ENCODE results near the gene WTAP.
"Not testable (repeated sequence)": the region's sequence is repeated elsewhere in the genome, so short reads cannot be mapped to it uniquely, and the experiment has no call there.

WTAP gene

DNA sequence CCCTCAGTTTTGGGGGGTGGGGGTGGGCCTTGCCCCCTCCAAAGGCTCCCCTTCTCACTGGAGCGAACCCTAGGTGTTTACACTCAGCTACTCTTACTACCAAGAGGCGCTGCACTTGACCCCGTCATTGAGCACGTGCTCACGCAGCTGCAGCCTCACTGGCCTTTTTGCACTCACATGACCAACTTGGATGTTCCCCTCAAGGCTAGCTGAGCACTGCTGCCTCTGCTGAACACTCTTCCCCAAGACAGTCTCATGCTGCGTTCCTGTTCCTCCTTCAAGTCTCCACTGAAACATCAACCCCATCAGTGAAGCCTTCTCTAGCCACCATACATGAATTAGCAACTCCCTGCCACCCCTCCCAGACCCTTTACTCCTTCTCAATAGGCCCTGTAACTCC is 38.3 kb upstream of the WTAP start:
- H3K4me3 ChIP-seq (ENCODE audit: low read length): no peak overlapping the region
- no peak for TF ChIP-seq ZNF274 (IDR thresholded peaks at IDR 0.05; ENCODE audit: low read depth, low read length)

DNA sequence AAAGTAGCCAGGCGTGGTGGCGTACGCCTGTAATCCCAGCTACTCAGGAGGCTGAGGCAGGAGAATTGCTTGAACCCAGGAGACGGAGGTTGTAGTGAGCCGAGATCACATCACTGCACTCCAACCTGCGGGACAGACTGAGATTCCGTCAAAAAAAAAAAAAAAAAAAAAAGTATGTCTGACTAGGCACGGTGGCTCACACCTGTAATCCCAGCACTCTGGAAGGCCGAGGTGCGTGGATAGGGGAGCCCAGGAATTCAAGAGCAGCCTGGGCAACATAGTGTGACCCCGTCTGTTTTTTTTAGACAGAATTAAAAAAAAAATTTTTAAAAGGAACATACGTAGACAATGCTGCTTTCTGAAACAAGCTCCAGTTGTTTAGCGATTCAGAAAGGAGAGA is 37.2 kb upstream of the WTAP start:
- not testable (repeated sequence) for H3K4me3 ChIP-seq (ENCODE audit: low read length)

DNA sequence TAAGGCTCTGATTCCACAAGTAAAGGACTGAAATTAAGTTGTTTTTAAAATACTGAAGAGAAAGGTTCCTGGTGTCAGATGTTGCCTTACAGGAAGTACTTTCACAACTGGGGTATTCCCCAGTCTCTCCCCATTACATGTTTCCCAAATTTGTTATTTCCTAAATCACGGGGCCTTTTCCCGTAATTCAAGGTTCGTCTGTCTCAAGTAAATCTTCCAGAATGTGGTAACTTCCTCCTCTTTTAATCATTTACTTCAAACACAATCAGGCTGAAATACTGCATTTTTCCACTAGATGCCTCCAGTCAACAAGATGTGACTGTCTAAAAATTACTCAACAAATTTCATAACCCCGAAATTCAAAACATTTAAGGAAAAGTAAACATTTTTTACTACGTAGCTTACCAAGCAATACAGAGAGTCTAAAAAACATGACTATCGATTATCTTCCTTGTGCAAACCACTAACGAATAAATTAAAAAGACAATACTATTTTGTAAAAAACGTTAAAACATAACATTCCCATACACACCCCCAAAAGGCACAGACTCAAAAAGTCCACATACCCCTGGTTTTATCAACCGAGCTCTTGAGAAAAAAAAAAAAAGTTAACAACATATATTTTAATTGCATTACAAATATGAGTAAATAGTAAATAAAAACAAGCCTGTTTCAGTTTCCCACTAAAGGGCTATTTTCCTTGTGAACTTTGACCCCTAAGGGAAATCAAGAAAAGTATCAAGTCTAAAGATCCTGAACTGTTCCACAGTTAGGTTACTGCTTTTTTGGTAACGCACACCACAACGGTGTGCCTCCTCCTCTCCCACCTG is 36.0 kb upstream of the WTAP start:
- no peak for TF ChIP-seq ZNF274 (IDR thresholded peaks at IDR 0.05; ENCODE audit: low read depth, low read length)
- H3K4me3 ChIP-seq (ENCODE audit: low read length): peak overlapping the region; percentile 74

DNA sequence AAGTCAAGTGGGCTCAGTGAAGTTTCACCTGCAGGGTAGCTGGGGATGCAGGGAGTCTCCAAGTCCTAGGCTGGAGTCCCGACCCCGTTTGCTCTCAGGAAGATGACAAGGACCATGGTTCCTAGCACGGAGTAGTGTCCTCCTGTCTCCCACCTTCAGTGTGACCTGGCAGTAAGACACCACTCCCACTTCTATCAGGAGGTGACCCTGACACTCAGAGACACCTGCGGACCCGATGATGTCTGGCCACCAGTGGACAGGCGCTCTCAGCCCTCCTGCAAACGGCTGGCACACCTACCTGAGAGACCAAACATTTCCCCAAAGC is 35.4 kb upstream of the WTAP start:
- peak overlapping the region; percentile 74 for H3K4me3 ChIP-seq (ENCODE audit: low read length)
- no peak for TF ChIP-seq ZNF274 (IDR thresholded peaks at IDR 0.05; ENCODE audit: low read depth, low read length)

DNA sequence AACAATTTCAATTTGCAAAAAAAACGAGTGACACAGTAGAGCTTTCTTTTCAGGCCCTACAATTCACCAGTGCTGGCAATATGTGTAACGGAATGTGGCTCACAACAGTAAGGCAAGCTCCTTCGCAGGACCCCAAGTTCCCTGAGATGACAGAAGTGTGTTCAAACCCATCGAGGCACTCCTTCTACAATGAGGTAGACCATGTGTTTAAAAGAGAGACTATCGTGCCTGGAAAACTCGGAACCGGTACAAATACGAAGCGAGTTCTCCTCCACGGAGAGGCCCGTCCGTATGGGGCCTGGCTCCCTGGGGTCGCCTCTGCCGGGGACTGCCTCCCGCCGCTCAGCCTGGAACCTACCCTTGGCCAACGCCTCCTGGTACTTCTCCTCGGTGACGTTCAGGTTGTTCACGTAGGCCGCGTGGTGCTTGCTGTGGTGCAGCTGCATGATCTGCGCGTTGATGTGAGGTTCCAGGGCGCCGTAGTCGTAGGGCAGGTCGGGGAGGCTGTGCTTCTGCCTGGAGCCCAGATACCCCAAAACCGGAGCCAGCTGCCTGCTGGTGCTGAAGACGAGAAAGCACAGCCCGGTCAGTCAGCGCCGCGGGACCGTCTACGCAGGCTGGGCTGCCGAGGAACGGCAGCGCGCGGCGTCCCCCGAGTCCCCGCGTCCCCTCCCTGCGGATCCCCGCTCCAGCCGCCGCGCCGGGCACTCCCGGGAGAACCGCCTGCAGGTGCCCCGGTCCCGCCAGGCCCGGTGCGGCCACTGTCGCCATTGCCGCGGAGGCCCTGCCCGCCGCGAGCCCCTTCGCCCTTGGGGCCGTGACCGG is 34.8 kb upstream of the WTAP start:
- TF ChIP-seq ZNF274 (IDR thresholded peaks at IDR 0.05; ENCODE audit: low read depth, low read length): no peak
- H3K4me3 ChIP-seq (ENCODE audit: low read length): peak overlapping the region; percentile 74

DNA sequence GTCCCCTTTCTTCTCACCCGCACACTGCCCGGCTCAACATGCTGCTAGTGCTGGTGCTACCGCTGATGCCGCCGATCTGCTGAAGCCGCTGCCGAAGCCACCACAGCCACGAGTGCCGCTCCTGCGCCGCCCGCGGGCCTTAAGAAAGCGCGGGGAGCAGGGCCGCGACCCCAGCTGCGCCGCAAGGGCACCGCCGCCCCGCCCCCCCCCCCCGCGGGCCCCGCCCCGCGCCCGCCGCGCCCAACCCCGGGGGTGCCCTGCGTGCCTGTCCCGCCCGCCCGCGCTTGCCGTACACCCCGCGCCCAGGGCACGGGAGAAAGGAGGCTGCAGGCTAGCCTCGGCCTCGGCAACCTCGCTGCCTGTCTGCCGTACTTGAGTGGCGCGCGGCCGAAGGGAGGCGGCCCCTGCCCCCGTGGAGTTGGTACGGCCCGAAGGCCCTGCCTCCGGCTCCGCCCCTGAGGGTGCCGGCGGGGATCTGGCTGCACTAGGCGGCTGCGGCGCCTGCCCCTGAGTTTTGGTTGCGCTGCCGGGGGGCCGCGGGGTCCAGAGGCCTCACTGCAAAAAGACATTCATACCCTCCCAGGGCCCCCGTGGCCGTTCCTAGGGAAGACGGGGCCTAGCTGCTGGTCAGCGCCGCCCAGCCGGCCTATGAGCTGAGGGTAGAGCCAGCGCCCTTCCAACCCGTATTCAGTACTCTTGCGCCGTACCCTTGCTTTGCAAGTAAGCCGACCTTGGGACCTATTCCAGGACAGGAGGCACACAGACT is 34.0 kb upstream of the WTAP start, which contains the start of gene SOD2:
TSS of gene SOD2 (minus strand) at position 114 of the 766 bp plus-strand sequence. CDS start at position 40, 74 bp downstream.
- TF ChIP-seq ZNF274 (IDR thresholded peaks at IDR 0.05; ENCODE audit: low read depth, low read length): no peak
- H3K4me3 ChIP-seq (ENCODE audit: low read length): peak within 1 kb of the TSS; percentile 78

DNA sequence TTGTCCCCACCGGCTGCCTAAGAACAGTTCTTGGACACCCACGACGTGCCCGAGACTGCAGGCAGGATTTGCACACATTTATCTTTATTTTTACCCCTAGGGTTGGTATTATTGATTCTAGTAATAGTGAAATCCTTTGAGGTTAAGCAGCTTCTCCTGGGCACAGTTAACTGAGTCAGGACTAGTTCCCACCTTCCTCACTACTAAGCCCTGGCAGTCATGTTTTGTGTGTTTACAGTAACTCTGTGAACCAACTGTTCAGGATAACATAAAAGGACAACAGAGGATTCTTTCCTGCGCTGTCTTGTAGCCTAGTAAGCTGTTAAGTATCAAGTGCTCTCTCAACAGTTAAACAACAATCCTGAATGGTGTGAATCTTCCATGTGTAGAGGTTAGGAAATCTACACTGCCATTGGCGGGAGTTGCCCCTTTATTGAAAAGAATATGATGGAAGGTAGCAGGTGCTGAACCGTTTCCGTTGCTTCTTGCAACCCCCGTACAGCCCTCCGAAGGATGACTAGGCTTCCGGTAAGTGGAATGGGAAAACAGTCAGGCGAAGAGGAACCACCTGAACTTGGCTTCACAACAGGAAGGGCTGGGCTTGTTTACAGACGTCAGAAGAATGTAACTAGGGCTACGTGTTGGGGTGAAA is 33.3 kb upstream of the WTAP start:
- peak overlapping the region; percentile 78 for H3K4me3 ChIP-seq (ENCODE audit: low read length)
- no peak for TF ChIP-seq ZNF274 (IDR thresholded peaks at IDR 0.05; ENCODE audit: low read depth, low read length)

DNA sequence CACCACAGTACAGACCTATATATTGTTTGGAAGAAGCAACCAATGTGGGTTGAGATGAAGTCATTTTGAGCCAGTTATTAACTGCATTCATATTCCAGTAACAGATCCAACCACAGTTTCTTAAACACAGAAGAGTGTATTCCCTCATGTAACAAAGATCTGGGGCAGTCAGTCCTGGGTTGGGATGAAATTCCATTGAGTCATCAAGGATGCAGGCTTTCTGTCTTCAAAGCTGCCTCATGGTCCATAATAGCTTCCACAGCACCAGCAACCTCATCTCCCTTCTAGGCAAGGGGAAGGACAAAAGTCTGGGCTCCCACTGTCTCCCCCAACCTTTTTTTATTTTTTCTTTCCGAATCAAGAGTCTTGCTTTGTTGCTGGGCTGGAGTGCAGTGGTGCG is 31.3 kb upstream of the WTAP start:
- no peak for TF ChIP-seq ZNF274 (IDR thresholded peaks at IDR 0.05; ENCODE audit: low read depth, low read length)
- no peak overlapping the region for H3K4me3 ChIP-seq (ENCODE audit: low read length)

DNA sequence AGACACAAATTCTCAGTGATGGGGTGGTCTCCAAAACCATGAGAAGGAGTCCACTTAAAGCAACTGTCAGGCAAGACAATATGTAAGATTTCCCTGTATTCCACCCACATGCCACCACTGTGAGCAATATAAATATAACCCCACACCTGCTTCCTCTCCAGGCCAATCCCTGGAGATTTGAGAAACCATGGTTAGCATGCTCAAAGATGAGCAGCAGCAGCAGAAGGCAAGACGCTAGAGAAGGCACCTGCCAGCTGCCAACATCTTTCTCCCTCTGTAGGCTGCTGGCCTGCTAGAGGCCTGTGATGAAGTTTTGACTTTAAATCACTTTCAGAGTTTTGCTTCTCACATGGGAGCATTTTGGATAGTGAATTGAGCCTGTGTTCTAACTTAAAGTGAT is 26.3 kb upstream of the WTAP start:
- H3K4me3 ChIP-seq (ENCODE audit: low read length): no peak overlapping the region
- no peak for TF ChIP-seq ZNF274 (IDR thresholded peaks at IDR 0.05; ENCODE audit: low read depth, low read length)

DNA sequence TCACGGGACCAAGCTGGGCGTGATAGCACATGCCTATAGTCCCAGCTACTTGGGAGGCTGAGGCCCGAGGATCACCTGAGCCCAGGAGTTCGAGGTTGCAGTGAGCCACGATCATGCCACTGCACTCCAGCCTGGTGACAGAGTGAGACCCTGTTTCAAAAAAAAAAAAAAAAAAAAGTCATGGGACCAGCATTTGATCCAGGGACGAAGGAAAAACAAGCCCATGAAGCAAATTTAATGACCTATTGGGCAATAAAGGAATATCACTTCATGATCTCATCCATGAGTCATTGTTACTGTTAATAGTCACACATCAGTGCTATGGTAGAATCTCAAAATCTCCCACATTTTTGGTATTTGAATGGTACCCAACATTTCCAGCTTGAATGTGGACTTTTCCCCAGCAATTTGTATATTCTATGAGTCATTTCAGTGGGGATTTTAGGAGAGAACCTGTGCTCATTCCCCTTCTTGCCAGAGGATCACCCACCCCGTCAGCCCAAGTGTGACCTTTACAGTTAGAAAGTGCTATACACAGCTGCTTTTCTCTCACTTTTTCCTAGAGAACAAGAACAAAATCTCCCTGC is 25.8 kb upstream of the WTAP start:
- TF ChIP-seq ZNF274 (IDR thresholded peaks at IDR 0.05; ENCODE audit: low read depth, low read length): no peak
- no peak overlapping the region for H3K4me3 ChIP-seq (ENCODE audit: low read length)

DNA sequence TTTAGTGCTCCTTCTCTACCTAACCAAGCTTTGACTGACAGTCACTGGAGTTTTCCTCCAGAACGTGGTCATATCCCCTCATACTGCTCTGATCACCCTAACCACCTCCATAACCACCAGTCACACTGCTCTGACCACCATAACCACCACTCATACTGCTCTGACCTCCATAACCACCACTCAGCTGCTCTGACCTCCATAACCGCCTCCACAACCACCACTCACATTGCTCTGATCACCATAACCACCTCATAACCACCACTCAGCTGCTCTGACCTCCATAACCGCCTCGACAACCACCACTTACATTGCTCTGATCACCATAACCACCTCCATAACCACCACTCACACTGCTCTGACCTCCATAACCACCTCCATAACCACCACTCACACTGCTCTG is 16.7 kb upstream of the WTAP start:
- H3K4me3 ChIP-seq (ENCODE audit: low read length): not testable (repeated sequence)

DNA sequence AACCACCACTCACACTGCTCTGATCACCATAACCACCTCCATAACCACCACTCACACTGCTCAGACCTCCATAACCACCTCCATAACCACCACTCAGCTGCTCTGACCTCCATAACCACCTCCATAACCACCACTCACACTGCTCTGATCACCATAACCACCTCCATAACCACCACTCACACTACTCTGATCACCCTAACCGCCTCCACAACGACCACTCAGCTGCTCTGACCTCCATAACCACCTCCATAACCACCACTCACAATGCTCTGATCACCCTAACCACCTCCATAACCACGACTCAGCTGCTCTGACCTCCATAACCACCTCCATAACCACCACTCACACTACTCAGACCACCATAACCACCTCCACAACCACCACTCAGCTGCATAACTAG is 14.9 kb upstream of the WTAP start:
- not testable (repeated sequence) for H3K4me3 ChIP-seq (ENCODE audit: low read length)

DNA sequence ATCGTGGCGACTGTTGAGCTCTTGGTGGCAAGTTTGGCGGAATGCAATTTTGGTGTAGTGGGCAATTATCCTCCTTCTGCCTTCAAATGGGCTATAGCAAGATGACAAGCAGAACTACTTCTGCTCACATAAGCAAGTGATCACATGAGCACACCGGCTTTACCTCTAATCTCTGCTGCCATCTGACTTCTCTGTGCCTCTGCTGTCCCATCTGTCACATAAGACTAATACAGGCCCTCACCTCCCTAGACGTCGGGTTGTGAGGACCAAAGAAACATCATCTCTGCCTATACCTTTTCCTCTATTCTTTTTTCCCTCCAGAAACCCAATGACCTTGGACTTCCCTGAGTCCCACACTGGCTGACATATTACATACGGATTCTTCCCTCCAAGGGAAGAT is 13.3 kb upstream of the WTAP start:
- TF ChIP-seq ZNF274 (IDR thresholded peaks at IDR 0.05; ENCODE audit: low read depth, low read length): no peak
- H3K4me3 ChIP-seq (ENCODE audit: low read length): no peak overlapping the region

DNA sequence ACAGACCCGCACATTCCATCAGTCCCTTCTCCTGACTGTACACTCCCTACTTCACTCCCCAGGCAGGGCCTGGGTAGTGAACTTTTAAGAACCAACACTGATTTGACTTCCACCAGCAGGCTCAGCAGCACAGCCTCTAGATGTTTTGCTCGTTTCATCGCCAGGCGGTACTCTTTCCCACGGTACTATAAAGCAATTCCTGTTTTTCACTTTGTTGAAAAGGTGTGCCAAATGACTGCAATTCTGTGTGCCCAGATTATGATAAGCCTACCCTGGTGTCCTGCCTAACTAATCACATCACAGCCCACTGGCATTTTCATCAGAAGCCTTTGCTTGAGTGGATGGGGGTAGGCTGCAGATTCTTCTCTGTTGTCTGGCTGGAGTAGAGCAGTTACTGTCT is 12.9 kb upstream of the WTAP start:
- no peak for TF ChIP-seq ZNF274 (IDR thresholded peaks at IDR 0.05; ENCODE audit: low read depth, low read length)
- H3K4me3 ChIP-seq (ENCODE audit: low read length): no peak overlapping the region
